HFF-Myc (cell line): ENCODE data around the gene ZNF669.

Experiments
- DNase-seq: peaks from one replicate; pipeline ENCODE4 v3.0.0-alpha.2; 2011; ENCODE audit warnings: low read depth; ENCODE audit errors: extremely low read depth
- H3K4me3 ChIP-seq: replicated peaks from 2 replicates; pipeline ENCODE4 v1.5.1; 2011; ENCODE audit warnings: low read depth, mild to moderate bottlenecking, control low read depth, low read length
- TF ChIP-seq, protein P1 (sequence below): IDR thresholded peaks from 2 replicates; pipeline ENCODE4 v1.5.1; 2012; ENCODE audit warnings: mild to moderate bottlenecking, low read depth, low read length, control low read depth; ENCODE audit errors: missing control alignments

The ZNF669 gene

GRCh38 chr1:247107694-247108093 lies 3.5 kb upstream of the ZNF669 start:
- TF ChIP-seq, protein P1, sequence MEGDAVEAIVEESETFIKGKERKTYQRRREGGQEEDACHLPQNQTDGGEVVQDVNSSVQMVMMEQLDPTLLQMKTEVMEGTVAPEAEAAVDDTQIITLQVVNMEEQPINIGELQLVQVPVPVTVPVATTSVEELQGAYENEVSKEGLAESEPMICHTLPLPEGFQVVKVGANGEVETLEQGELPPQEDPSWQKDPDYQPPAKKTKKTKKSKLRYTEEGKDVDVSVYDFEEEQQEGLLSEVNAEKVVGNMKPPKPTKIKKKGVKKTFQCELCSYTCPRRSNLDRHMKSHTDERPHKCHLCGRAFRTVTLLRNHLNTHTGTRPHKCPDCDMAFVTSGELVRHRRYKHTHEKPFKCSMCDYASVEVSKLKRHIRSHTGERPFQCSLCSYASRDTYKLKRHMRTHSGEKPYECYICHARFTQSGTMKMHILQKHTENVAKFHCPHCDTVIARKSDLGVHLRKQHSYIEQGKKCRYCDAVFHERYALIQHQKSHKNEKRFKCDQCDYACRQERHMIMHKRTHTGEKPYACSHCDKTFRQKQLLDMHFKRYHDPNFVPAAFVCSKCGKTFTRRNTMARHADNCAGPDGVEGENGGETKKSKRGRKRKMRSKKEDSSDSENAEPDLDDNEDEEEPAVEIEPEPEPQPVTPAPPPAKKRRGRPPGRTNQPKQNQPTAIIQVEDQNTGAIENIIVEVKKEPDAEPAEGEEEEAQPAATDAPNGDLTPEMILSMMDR = no peak
- H3K4me3 ChIP-seq = no peak overlapping the region
- no peak for DNase-seq

- DNase-seq = no peak
- TF ChIP-seq, protein P1 = no peak
- no peak overlapping the region for H3K4me3 ChIP-seq
Measured at GRCh38 chr1:247105966-247106365, 1.8 kb upstream of the ZNF669 start.

DNA sequence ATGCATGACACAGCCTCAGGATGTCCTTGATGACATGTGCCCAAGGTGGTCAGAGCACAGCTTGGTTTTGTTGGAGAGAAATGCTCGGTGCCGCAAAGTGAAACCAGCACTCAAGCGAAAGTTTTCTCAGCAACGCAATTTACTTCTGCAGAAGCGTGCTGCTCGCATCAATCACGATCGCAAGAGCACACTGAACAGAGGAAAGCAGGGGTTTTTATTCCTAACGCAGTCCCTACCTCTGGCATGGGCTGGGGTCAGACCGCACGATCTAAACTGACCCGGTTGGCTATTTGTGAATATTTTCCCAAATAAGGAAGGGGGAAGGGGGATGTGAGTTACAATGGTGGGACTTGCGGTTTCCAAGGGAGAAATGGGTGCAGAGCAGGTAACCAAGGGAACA lies 809 bp upstream of the ZNF669 start:
- no peak overlapping the region for H3K4me3 ChIP-seq
- no peak for DNase-seq
- TF ChIP-seq, protein P1 = no peak

DNA sequence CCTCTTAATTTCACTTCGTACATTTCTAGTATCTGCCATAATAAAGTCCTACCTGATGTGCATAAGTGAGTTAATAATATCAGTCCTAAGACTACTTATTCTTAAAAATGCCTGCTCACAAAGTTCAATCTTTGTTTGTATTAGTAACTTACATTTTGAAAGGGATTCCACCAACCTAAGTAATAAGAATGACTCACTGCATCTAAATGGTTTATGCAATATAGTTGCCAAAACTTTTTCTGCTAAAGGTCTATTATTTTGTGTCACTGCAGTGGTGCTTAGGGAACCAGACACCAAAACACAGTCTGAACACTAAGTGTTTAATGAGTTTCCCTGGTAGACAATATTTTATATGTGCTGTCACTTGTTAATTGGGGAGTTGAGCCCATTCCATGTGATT lies 1.8 kb downstream of the ZNF669 start:
- no peak overlapping the region for H3K4me3 ChIP-seq
- DNase-seq = no peak
- TF ChIP-seq, protein P1 = no peak

- no peak overlapping the region for H3K4me3 ChIP-seq
- DNase-seq = no peak
- TF ChIP-seq, protein P1 = no peak
Measured at GRCh38 chr1:247100676-247101279, 3.4 kb downstream of the ZNF669 start.

GRCh38 chr1:247096958-247097357 lies 7.2 kb downstream of the ZNF669 start:
- TF ChIP-seq, protein P1 = no peak
- no peak overlapping the region for H3K4me3 ChIP-seq
- no peak for DNase-seq

DNA sequence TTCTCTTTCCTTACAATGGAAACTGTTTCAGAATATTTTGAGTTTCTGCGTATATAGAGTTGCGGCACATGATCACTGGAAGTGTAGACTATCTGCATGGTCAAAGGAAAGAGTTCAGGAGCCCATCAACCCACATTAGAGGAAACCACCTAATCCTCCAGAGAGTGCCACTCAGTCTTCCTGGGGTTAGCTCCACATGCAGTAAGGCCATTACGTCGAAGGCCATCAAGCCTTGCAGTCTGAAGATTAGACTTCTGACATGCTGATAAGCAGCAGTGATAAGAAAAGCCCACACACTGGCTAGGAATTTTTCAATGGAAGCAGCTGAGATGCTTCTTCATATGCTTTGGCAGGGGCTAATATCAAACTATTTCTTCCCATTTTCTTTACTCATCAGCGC lies 7.6 kb downstream of the ZNF669 start:
- DNase-seq = no peak
- TF ChIP-seq, protein P1 = no peak
- no peak overlapping the region for H3K4me3 ChIP-seq
